NCI-H2227 (cell line): ENCODE measurements around the gene CCDC91.

Experiments used
- DNase-seq: peaks from one replicate; lab custom pipeline; 2025; ENCODE audit not compliant: unreplicated experiment; lab: John Stamatoyannopoulos, UW

CCDC91 gene, protein sequence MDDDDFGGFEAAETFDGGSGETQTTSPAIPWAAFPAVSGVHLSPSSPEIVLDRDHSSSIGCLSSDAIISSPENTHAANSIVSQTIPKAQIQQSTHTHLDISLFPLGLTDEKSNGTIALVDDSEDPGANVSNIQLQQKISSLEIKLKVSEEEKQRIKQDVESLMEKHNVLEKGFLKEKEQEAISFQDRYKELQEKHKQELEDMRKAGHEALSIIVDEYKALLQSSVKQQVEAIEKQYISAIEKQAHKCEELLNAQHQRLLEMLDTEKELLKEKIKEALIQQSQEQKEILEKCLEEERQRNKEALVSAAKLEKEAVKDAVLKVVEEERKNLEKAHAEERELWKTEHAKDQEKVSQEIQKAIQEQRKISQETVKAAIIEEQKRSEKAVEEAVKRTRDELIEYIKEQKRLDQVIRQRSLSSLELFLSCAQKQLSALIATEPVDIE

GRCh38 chr12:28190321-28191050 lies at the start of gene CCDC91:
TSS of gene CCDC91 (plus strand) at chr12:28190456. CDS start at chr12:28257216, 66,760 bp downstream.
- peak; percentile 76 for DNase-seq

DNA sequence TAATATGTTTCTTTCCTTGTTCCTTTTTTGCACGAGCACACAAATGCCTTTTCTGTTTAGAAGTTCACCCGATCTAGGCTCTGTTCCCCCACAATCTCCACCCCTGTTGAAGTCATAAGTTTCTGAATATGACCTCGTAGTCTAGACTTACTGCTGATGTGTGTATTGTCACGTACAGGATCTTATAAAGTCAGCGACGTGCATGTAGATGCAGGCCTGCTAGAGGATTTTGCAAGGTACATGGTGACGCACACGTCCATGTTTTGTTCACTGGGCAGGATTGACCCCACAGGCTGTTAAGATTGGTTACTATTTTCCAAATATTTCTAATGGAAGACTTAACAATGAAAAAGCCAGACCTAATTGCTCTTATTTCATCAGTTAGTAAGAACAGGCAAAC lies 46.2 kb upstream of the CCDC91 start:
- DNase-seq: no peak

- no peak for DNase-seq
Observed at GRCh38 chr12:28144532-28144931, 45.7 kb upstream of the CCDC91 start.

DNA sequence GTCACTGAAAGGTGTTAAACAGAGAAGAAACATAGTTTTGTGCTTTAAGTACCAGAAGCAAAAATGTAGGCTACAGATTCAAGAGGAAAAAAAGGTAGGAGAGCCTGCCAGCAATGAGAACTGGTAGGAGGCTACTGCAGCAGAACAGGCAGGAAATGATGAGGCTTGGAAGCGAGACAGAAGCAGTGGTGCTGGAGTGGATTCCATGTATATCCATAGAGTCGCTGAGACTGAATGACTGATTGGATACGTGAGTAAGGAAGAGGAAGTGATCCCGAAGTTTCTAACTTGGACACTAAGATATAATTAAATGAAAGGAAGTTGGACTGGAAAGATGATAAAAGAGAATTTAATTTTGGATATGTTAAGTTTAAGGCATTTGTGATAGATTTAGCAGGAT lies 45.0 kb upstream of the CCDC91 start:
- no peak for DNase-seq

GRCh38 chr12:28149279-28149678 lies 41.0 kb upstream of the CCDC91 start:
- no peak for DNase-seq

GRCh38 chr12:28156362-28156761 lies 33.9 kb upstream of the CCDC91 start:
- DNase-seq: no peak

GRCh38 chr12:28156804-28157203 lies 33.5 kb upstream of the CCDC91 start:
- no peak for DNase-seq

GRCh38 chr12:28158353-28158752 lies 31.9 kb upstream of the CCDC91 start:
- DNase-seq: no peak

- no peak for DNase-seq
Observed at GRCh38 chr12:28159688-28160087, 30.6 kb upstream of the CCDC91 start.

- DNase-seq: no peak
Observed at GRCh38 chr12:28161697-28162096, 28.6 kb upstream of the CCDC91 start.

- no peak for DNase-seq
Observed at GRCh38 chr12:28162697-28163096, 27.6 kb upstream of the CCDC91 start.

GRCh38 chr12:28164644-28165275 lies 25.5 kb upstream of the CCDC91 start:
- no peak for DNase-seq

DNA sequence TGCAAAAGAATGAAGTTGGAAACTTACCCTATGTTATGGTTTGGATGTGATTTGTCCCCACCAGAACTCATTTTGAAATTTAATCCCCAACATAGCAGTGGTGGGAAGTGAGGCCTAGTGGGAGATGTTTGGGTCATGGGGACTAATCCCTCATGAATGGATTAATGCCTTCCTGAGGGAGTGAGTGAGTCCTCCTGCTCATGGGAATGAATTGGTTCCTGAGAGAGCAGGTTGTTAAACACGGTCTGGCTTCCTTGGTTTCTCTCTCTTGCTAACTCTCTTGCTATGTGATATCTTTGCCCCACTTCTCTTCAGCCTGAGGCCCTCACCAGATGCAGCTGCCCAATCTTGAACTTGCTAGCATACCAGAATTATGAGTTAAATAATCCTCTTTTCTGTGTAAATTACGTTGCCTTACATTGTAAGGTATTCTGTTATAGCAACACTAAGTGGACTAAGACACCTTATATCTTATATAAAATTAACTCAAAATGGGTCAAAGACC lies 22.2 kb upstream of the CCDC91 start:
- no peak for DNase-seq

- DNase-seq: no peak
Observed at GRCh38 chr12:28171356-28172060, 18.7 kb upstream of the CCDC91 start.

GRCh38 chr12:28172434-28173030 lies 17.7 kb upstream of the CCDC91 start:
- no peak for DNase-seq

- DNase-seq: no peak
Observed at GRCh38 chr12:28173440-28173839, 16.8 kb upstream of the CCDC91 start.

DNA sequence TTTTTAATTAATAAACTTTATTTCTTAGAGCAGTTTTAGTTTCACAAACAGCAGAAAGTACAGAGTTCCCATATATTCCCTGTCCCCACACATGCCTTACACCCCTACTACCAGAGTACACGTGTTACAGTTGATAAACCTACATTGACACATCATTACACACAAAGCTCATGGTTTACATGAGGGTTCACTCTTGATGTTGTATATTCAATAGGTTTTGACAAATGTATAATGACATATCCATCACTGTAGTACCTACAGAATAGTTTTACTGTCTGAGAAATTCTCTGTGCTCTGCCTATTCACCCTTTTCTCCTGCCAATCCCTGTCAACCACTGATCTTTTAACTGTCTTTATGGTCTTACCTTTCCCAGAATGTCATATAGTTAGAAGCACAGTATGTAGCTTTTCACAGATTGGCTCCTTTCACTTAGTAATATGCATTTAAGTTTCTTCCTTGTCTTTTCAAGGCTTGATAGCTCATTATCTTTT lies 15.1 kb upstream of the CCDC91 start:
- DNase-seq: no peak

GRCh38 chr12:28176295-28176694 lies 14.0 kb upstream of the CCDC91 start:
- no peak for DNase-seq

DNA sequence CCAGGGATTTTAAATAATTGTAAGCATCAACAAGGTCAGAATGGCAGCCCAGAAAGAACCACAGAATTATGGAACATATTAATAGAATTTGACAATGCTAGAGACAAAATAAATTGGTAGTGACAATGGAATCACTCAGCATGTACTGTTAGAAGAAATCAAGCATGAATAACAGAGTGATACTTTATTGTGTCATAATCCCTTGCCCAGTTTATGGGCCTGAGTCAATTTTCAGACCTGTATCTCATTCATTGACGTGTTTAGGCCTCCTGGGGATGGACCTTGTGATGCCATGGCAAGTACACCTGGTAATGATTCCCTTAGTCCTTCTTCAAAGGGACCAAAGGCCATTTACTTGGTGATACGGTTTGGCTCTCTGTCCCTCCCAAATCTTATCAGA lies 12.8 kb upstream of the CCDC91 start:
- no peak for DNase-seq

- no peak for DNase-seq
Observed at GRCh38 chr12:28177905-28178304, 12.4 kb upstream of the CCDC91 start.
